BLaER1 treated with 17β-estradiol and CSF1 and Interleukin-3, amounts not matched to agents 10 nM and 100 nM (cell line): ENCODE results near the gene SH3RF2.

Experiments used
- H3K27ac ChIP-seq, 11 experiments: shearing (Covaris generic); formaldehyde crosslinking; 2 replicates each; pipeline ENCODE4 v1.8.1; 2022
- H3K27me3 ChIP-seq, 11 experiments: shearing (Covaris generic); formaldehyde crosslinking; 2 replicates each; pipeline ENCODE4 v1.8.1; 2022
- H3K36me3 ChIP-seq, 11 experiments: shearing (Covaris generic); formaldehyde crosslinking; 2 replicates each; pipeline ENCODE4 v1.8.1; 2022
- H3K4me1 ChIP-seq, 10 experiments: shearing (Covaris generic); formaldehyde crosslinking; 2 replicates each; pipeline ENCODE4 v1.8.1; 2022
- H3K4me2 ChIP-seq, 11 experiments: shearing (Covaris generic); formaldehyde crosslinking; 2 replicates each; pipeline ENCODE4 v1.8.1; 2022
- H3K4me3 ChIP-seq, 10 experiments: shearing (Covaris generic); formaldehyde crosslinking; 2 replicates each; pipeline ENCODE4 v1.8.1; 2022
- H3K9ac ChIP-seq, 11 experiments: shearing (Covaris generic); formaldehyde crosslinking; 2 replicates each; pipeline ENCODE4 v1.8.1; 2022
- H3K9me3 ChIP-seq, 11 experiments: shearing (Covaris generic); formaldehyde crosslinking; replicated peaks in 1 of 11; 2 replicates each; pipeline ENCODE4 v1.8.1; 2022
- H4K20me1 ChIP-seq, 11 experiments: shearing (Covaris generic); formaldehyde crosslinking; 2 replicates each; pipeline ENCODE4 v1.8.1; 2022
- Cebpa-rat ChIP-seq, 11 experiments: shearing (Covaris generic); IDR thresholded peaks; 2 replicates each; pipeline ENCODE4 v1.8.1; 2022

Gene SH3RF2

GRCh38 chr5:145981589-145982571 is 45.5 kb downstream of the SH3RF2 start:
- Histone ChIP-seq H4K20me1 (no peaks in the 10 kb centered on the region), H3K36me3 (no peaks in the 10 kb centered on the region), H3K27ac (no peak overlapping the region), H3K4me1 (peaks cover 0 to 30% (median 3%) of the 10 kb centered on the region in 10 experiments; a peak in 9 of 20 replicates), H3K4me3 (no peak overlapping the region), H3K9me3 (no peaks in the 10 kb centered on the region), H3K9ac (no peak overlapping the region), H3K27me3 (no peaks in the 10 kb centered on the region), H3K4me2 (no peak overlapping the region; a peak in 1 of 22 replicates)
- no peak for TF ChIP-seq Cebpa-rat (IDR thresholded peaks at IDR 0.05)

DNA sequence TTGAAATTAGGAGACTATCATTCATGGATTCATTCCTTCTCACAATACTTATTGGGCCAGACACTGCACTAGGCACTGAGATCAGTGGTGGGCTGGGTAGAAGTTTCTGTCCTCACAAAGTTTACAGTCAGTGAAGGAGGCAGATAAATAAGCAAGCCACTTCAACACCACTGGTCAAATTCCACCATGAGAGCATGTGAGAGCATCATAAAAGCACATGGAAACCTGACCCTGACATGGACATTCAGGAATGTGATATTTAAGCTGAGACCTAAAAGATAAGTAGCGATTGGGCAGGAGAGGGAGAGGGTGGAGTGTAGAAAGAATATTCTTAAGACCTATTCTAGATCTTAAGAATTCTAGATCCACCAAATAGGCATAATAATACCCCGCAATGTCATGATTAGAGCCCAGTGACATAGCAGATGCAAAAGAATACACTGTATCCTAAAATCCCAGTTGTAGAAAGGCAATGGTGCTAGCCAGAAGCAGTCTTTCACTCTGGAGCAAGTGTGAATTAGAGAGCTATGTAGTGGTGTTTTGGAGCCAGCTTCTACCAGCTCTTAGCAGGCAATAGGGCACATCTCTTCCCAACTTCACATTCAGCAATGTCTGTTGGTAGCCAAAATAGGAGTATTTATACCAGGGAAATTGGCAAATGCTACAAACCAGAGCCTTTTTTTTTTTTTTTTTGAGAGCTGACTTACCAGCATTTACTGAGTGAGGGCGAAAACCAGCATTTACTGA is 46.4 kb downstream of the SH3RF2 start:
- no peaks in the 10 kb centered on the region for H3K27me3 ChIP-seq
- no peak overlapping the region for H3K9ac ChIP-seq
- no peak overlapping the region for H3K4me3 ChIP-seq
- no peaks in the 10 kb centered on the region for H3K36me3 ChIP-seq
- no peaks in the 10 kb centered on the region for H3K9me3 ChIP-seq
- H3K4me2 ChIP-seq = peak overlapping the region in 2 of 11 experiments; percentile 24 to 52; a peak in 2 of 22 replicates
- H3K27ac ChIP-seq = peak overlapping the region in 2 of 11 experiments; percentile 50 to 64; a peak in 3 of 22 replicates
- TF ChIP-seq Cebpa-rat (IDR thresholded peaks at IDR 0.05) = no peak
- peaks cover 0 to 26% (median 3%) of the 10 kb centered on the region in 10 experiments; a peak in 9 of 20 replicates for H3K4me1 ChIP-seq
- H4K20me1 ChIP-seq = no peaks in the 10 kb centered on the region

GRCh38 chr5:145983446-145983845 is 47.1 kb downstream of the SH3RF2 start:
- Histone ChIP-seq H4K20me1 (no peaks in the 10 kb centered on the region), H3K9ac (no peak overlapping the region), H3K27ac (peak overlapping the region in 4 of 11 experiments; percentile 0 to 64 (median 43); a peak in 5 of 22 replicates), H3K36me3 (no peaks in the 10 kb centered on the region), H3K9me3 (no peaks in the 10 kb centered on the region), H3K27me3 (no peaks in the 10 kb centered on the region), H3K4me3 (no peak overlapping the region), H3K4me2 (peak overlapping the region in 3 of 11 experiments; percentile 9 to 52 (median 24); a peak in 5 of 22 replicates), H3K4me1 (peaks cover 0 to 26% (median 3%) of the 10 kb centered on the region in 10 experiments; a peak in 9 of 20 replicates)
- TF ChIP-seq Cebpa-rat (IDR thresholded peaks at IDR 0.05) = no peak

DNA sequence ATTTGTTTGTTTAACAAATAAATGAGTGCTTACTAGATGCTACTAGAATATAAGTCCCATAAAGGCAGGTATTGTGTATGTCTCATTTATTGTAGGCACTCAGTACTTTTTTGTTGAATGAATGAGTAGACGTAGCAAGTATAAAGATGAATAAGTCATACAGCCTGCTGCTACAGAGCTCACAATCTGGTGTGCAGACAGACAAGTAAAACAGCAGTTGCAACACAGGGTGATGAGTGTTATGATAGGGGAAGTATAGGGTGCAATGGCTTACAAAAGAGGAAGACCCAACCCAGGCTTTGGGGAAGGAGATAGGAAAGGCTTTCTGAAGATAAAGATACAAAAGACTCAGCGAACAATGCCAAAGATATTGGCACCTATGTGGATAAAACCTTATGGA is 47.7 kb downstream of the SH3RF2 start:
- Histone ChIP-seq H3K9me3 (no peaks in the 10 kb centered on the region), H3K27ac (peak overlapping the region in 4 of 11 experiments; percentile 33 to 64 (median 44); a peak in 8 of 22 replicates), H4K20me1 (no peaks in the 10 kb centered on the region), H3K4me1 (peaks cover 0 to 26% (median 3%) of the 10 kb centered on the region in 10 experiments; a peak in 9 of 20 replicates), H3K4me3 (no peak overlapping the region), H3K36me3 (no peaks in the 10 kb centered on the region), H3K27me3 (no peaks in the 10 kb centered on the region), H3K4me2 (peak overlapping the region in 5 of 11 experiments; percentile 9 to 52 (median 24); a peak in 6 of 22 replicates), H3K9ac (no peak overlapping the region)
- peak in 3 of 11 experiments; percentile 31 to 59 (median 57); a peak in 4 of 22 replicates for TF ChIP-seq Cebpa-rat (IDR thresholded peaks at IDR 0.05)

- H3K36me3 ChIP-seq = no peaks in the 10 kb centered on the region
- peaks cover 4 to 12% (median 11%) of the 10 kb centered on the region in 11 experiments for H3K9me3 ChIP-seq
- no peak overlapping the region for H3K4me3 ChIP-seq
- TF ChIP-seq Cebpa-rat (IDR thresholded peaks at IDR 0.05) = no peak
- H3K4me2 ChIP-seq = no peak overlapping the region
- H3K27ac ChIP-seq = no peak overlapping the region
- H4K20me1 ChIP-seq = no peaks in the 10 kb centered on the region
- peaks cover 0 to 22% (median 3%) of the 10 kb centered on the region in 10 experiments; a peak in 9 of 20 replicates for H3K4me1 ChIP-seq
- H3K27me3 ChIP-seq = no peaks in the 10 kb centered on the region
- no peak overlapping the region for H3K9ac ChIP-seq
Measured at GRCh38 chr5:145987856-145988255, 51.5 kb downstream of the SH3RF2 start.

DNA sequence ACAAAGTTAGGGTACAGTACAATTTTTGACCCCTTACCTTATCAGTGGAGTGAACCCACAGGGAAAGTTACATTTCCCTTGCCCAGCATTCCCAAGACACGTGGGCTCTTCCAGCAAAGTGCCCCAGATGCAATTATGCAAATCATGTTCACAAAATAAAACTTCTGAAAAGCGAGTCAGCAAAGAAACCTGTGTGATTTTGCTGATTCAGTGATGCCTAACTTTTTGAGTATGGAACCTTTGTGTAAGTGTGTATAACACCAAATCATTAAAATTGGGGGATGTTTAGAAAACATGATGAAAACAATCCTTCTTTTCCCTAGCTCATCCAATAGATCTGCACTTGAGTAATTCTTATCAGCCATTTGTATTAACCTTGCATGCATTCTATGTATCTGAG is 52.6 kb downstream of the SH3RF2 start:
- no peak overlapping the region for H3K4me3 ChIP-seq
- H3K9ac ChIP-seq = no peak overlapping the region
- no peak for TF ChIP-seq Cebpa-rat (IDR thresholded peaks at IDR 0.05)
- H3K4me2 ChIP-seq = no peak overlapping the region
- H3K27ac ChIP-seq = no peak overlapping the region
- no peaks in the 10 kb centered on the region for H3K27me3 ChIP-seq
- peaks cover 0 to 11% (median 3%) of the 10 kb centered on the region in 10 experiments; a peak in 9 of 20 replicates for H3K4me1 ChIP-seq
- peaks cover 15 to 24% (median 23%) of the 10 kb centered on the region in 11 experiments for H3K9me3 ChIP-seq
- H3K36me3 ChIP-seq = no peaks in the 10 kb centered on the region
- H4K20me1 ChIP-seq = no peaks in the 10 kb centered on the region

DNA sequence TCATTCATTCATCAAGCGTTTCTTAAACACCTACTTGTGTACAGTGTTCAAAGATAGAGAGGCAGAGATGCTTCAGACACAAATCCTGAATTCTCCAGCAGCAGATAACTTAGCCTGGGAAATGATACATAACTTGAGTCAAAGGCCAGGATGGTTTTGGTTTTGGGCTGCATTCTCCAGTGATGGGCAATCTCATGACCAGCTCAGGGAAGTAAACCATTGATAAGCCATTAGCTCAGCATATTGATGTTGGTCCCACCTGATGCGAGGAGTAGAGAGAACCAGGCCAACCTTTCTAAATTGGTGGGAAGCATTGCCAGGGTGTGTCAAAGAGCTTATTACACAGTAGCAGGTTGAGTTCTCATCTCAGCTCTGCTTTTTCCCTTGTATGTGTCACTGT is 53.0 kb downstream of the SH3RF2 start:
- H3K27me3 ChIP-seq = no peaks in the 10 kb centered on the region
- no peak overlapping the region for H3K27ac ChIP-seq
- peaks cover 0 to 6% (median 1%) of the 10 kb centered on the region in 10 experiments; a peak in 9 of 20 replicates for H3K4me1 ChIP-seq
- peaks cover 15 to 28% (median 27%) of the 10 kb centered on the region in 11 experiments for H3K9me3 ChIP-seq
- H3K36me3 ChIP-seq = no peaks in the 10 kb centered on the region
- H3K4me3 ChIP-seq = no peak overlapping the region
- no peak overlapping the region for H3K4me2 ChIP-seq
- no peaks in the 10 kb centered on the region for H4K20me1 ChIP-seq
- no peak for TF ChIP-seq Cebpa-rat (IDR thresholded peaks at IDR 0.05)
- no peak overlapping the region for H3K9ac ChIP-seq

GRCh38 chr5:145990170-145990569 is 53.8 kb downstream of the SH3RF2 start:
- H3K27ac ChIP-seq = no peak overlapping the region
- H3K4me2 ChIP-seq = no peak overlapping the region
- TF ChIP-seq Cebpa-rat (IDR thresholded peaks at IDR 0.05) = no peak
- H3K4me1 ChIP-seq = no peaks in the 10 kb centered on the region
- no peaks in the 10 kb centered on the region for H3K36me3 ChIP-seq
- H3K9ac ChIP-seq = no peak overlapping the region
- H3K27me3 ChIP-seq = no peaks in the 10 kb centered on the region
- H3K4me3 ChIP-seq = no peak overlapping the region
- no peaks in the 10 kb centered on the region for H4K20me1 ChIP-seq
- H3K9me3 ChIP-seq = peaks cover 15 to 35% (median 30%) of the 10 kb centered on the region in 11 experiments
